ENCODE measurements around the gene PAK1.
"Not testable (repeated sequence)": the region's sequence is repeated elsewhere in the genome, so short reads cannot be mapped to it uniquely, and the experiment has no call there.

The PAK1 gene

DNA sequence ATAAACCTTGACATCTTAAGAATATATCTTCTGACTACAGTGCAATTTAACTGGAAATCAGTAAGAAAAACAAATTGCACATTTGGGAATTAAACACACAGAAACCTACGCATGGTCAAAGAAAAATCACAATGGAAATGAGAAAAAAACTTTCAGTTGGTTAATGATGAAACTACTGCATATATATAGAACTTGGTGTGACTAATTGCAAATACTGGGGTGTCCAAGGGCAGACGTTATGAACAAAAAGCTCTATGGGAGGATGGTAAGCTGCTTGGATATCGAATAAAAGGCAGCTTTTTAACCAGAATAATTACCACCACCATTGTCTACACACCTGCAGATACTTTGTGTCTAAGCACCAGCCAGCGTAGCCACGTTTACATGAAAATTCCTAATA lies 173.2 kb downstream of the PAK1 start:
- no peak for DNase-seq

DNA sequence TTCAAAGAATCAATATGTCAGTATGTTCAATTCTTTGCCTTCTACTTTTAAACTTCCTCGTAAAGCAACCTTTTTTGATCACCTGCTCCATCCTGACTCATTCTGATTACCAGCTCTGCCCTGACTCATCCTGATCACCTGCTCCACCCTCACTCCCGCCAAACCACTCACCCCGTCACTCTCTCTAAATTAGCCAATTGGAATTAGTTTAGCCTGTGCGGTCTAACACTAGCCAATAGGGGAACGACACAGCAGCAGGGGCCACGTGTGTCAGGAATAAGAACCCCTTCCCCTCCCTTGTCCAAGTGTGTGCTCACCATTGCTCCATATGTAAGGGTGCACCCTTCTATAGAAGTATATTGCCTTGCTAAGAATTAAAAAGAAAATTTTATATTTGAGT lies 173.9 kb downstream of the PAK1 start:
- not testable (repeated sequence) for DNase-seq

DNA sequence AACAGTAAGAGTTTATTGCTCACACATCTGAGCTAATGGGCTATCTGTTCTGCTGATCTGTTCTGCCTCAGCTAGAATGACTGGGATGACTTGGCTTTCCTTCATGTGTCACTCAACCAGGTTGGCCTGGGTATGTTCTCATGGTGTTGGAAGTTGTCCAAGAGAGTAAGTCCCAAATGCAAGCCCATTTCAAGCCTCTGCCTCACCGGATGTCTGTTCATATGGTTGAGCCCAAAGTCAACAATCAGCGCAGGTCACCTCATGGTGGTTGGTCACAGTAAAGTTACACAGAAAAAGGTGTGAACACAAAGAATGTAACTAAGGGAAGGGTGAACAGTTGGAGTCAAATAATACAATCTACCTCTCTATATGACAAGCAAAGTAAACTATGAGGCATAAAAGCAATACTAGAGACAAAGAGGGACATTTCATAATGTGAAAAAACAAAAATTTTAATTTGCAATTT lies 174.3 kb downstream of the PAK1 start:
- no peak for DNase-seq

DNA sequence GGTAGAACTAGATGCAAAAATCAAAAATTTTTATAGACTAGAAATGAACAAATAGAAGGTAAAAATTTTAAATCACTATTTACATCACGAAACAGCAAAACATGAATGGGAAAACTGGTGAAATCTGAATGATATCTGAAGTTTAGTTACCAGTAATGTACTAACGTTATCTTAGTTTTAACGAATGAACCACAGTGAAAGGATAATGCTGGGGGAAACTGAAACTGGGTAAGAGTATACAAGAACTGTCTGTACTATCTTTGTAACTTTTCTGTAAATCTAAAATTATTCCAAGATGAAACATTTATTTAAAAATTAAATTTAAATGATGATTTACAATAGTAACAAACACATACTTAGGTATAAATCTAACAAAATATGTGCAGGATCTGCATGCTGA lies 179.9 kb downstream of the PAK1 start:
- DNase-seq, result no peak

DNA sequence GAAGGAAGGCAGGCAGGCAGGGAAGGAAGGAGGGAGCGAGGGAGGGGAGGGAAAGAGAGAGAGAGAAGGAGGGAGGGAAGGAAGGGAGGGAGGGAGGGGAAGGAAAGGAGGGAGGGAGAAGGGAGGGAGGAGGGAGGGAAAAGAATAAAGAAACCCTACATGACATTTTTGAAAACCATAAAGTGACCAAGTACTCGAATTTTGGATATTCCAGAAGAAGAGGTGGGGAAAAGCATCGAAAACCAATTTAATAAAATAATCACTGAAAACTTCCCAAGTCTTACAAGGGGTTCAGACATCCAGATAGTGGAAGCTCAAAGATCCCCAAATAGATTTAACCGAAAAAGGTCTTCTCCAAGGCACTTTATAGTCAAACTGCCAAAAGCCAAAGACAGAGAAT lies 184.2 kb downstream of the PAK1 start:
- no peak for DNase-seq

DNA sequence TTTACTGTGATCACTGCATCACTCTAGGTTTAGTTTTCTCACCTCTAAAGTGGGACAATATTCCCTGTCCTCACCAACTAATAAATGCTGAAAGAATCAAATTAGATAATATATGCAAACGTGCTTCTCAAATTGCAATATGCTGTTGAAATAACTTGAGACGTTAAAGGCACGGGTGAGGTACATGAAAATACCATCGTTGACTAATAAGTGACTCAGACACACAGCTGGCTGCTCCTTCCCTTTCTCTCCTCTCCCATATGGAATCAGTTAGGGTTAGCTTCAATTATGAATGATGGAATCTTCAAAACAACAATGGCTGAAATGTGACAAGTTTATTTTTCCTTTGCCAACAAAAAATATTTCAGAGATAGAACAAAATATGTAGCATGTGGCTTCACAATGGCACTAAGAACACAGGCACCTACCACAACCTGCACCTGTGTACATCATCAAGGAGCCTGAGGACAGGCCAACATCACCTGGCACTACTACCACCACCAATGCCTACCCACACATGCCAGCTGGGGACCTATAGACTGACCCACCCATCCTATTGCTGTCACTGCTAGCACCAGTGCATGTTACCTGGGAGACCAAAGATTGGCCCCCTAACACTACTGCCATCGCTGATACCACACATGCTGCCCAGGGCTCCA lies 186.2 kb downstream of the PAK1 start:
- no peak for DNase-seq

DNA sequence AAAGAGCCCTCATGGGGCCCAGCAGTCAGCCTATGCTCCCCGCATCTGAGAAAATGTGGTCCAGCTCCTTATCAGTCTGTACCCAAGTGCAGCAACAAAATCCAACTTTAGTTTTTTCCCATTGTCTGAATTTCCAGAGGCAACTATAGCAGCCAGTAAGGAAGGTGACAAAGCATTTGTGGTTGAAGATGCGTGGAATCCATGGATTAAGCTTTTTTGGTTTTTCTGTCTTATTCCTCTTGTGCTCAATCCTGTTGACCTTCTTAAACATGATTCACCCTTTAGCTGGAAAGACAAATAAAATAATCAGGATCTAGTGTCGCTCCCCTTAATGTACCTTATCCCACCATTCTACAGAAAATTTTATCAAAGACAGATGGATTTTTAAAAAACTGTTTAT lies 186.8 kb downstream of the PAK1 start:
- no peak for DNase-seq

DNA sequence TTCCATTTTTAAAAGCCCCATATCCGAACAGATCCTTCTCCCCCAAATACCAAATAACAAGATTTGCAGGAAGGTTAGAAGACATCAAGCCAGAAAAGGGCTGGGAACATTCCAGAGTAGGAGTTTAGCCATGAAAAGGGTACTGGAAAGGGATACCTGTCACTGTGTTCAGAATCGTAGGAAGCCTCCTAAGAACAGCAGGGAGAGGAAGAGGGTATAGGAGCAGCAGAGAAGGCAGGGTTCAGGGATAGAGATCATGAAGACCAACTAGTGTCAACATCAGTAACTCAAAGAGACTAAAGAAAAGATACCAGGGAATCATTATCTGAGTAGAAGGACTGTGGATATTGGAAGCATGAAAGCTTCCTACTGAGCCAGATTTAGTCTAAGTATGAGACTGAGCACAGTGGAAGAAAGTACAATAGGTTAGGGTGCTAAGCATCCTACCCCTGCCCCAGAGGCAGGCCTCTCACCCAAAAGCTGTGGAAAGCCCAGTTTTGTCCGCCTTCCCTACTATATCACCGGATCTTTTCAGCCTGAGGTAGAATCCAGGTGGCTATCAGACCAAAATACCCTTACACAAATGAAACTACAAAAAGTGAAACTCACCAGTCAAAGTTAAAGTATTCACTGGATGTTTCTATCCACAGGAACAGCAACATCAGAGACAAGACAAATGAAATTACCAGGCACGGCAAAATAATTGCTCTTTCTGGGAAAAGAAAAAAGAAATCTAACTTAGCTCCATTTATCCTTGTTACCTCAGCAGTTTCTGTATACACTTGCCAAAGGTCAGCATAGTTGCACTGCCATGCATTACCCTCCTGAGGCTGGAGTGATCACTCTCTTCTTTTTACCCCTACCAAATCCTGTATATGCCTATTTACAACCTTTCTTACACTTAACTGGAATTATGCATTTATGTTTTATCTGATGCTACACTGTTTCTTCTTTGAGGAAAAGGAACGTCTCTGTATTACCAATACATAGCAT lies 189.1 kb downstream of the PAK1 start:
- no peak for DNase-seq

DNA sequence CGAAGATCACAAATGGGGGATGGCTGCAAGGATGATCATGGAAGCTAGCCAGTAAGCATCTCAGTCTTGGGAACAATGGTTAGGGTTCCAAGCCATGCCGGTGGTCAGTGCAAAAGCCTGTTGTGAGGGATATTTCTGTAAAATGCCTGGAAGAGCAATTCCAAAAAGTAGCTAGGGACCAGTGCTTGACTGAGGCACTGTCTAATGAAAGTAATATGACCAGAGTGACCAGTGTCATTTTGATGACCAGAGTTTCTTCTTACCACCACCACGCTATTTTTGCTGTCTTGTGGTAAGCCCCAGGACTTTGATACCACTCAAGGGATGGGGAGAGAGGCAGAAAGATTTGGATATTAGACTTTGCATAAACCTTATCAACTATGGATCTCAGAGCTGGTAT lies 190.8 kb downstream of the PAK1 start:
- DNase-seq, result no peak

DNA sequence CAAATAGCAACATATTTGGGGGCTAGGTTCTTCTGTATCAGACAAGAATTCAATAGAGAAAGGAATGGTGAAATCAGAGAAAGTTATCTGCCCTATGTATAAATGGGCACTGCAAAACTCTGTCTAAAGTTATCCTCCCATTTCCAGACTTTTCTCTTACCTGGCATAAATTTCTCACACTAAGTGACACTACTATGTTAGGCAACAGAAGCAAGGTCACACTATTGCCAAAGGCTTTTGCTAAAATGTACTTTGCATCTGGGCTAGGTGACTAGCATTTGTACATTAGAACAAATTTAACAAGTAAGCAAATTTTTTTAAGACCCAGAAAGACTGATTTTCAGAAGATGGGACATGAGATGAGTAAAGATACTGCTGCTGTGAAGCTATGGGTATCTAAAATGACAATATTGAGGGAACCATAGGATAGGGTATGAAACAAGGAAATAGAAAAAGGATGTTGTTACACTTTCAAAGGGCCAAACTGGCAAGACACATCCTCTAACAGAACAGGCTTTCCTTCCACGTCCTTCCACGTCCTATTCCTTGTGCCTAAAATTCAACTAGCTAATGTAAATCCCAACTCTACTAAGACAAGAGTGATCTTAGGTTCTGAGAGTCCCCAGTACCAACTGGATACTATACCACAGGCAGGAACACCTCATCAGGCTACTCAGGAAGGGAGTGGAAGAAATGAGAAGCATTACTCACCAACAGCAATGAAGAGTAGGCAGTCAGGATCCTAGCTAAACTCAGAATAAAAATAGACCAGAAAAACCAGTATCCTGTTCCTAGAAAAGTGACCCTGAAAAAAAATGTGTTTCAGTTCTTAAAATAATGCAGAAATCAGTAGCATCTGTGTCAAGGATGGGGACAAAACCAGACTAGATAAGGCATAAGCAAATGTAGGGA lies 195.0 kb downstream of the PAK1 start:
- DNase-seq, result peak; percentile 42 to 58

DNA sequence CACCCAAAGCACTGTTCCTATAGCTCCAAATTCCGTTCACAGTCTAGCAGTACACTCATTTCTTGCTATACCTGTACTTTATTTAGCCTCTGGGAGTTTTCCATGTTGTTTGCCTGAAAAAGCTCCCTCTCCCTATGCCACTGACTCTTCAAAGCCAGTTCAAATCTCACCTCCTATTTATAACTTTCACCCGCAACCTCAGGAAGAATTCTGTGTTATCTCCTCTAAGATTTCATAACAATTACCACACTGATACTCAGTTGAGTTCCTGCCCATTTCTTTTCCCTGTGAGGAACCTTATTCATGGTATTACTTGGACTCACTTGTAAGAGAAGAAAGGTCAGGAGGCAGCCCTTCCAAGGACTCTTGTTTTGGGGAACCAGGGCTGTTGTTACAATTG lies 197.6 kb downstream of the PAK1 start:
- DNase-seq, result peak in 1 of 2 experiments; percentile 34

Measured in Kasumi-1 (cell line).